Measurements from ENCODE around the gene REEP3. TPM values are rescaled to one million over a fixed set of nuclear protein-coding genes. Genes with fewer than 3 reads are reported as not detected.
"Not testable (repeated sequence)": the region's sequence is repeated elsewhere in the genome, so short reads cannot be mapped to it uniquely, and the experiment has no call there.

REEP3 gene
- total RNA-seq, 1 experiment from 2014 or later = 33.0 TPM

GRCh38 chr10:63544418-63544817 lies 23.2 kb downstream of the REEP3 start:
- DNase-seq (ENCODE audit: extremely low read depth, low read depth) = no peak

- no peak for DNase-seq (ENCODE audit: extremely low read depth, low read depth)
Observed at GRCh38 chr10:63547628-63548360, 26.6 kb downstream of the REEP3 start.

DNA sequence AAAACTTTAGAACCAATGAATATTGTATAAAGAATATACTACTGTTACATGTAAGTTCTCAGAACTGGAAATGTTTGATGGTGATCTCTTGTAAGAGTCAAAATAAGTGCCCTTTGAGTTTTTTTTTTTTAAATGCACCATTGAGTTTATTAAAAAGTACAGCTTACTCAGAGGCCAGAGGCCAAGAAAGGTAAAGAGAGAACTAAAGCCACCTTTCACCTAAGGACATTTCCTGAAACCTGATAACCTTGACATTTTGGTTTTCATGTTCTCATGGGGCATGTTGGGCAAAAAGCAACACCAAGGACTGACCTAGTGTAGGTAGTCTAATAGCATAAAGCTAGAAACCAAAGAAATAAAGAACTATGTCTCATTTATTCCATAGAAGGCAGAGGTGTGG lies 27.7 kb downstream of the REEP3 start:
- DNase-seq (ENCODE audit: extremely low read depth, low read depth) = no peak

- no peak for DNase-seq (ENCODE audit: extremely low read depth, low read depth)
Observed at GRCh38 chr10:63549810-63550209, 28.6 kb downstream of the REEP3 start.

DNA sequence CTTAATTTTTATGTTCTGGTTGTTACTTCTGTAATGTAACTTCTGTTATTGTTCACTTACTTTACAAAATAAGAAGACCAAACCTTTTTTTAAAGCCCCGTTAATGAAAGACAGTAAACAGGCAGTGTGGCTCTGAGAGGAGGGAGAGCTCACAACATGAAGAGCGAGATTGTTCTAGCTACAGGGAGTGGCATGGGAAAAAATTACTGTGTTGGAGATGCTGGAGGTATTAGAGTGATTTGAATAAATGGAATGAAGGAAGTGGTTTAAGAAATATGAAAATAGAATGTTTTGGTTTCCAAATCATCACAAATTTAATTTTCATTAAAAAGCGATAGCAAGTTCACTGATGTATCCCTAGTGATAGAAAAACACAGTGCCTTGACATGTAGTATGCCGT lies 31.8 kb downstream of the REEP3 start:
- no peak for DNase-seq (ENCODE audit: extremely low read depth, low read depth)

- DNase-seq (ENCODE audit: extremely low read depth, low read depth) = no peak
Observed at GRCh38 chr10:63553473-63553872, 32.3 kb downstream of the REEP3 start.

GRCh38 chr10:63554657-63555056 lies 33.5 kb downstream of the REEP3 start:
- DNase-seq (ENCODE audit: extremely low read depth, low read depth) = no peak

- no peak for DNase-seq (ENCODE audit: extremely low read depth, low read depth)
Observed at GRCh38 chr10:63555330-63555729, 34.1 kb downstream of the REEP3 start.

DNA sequence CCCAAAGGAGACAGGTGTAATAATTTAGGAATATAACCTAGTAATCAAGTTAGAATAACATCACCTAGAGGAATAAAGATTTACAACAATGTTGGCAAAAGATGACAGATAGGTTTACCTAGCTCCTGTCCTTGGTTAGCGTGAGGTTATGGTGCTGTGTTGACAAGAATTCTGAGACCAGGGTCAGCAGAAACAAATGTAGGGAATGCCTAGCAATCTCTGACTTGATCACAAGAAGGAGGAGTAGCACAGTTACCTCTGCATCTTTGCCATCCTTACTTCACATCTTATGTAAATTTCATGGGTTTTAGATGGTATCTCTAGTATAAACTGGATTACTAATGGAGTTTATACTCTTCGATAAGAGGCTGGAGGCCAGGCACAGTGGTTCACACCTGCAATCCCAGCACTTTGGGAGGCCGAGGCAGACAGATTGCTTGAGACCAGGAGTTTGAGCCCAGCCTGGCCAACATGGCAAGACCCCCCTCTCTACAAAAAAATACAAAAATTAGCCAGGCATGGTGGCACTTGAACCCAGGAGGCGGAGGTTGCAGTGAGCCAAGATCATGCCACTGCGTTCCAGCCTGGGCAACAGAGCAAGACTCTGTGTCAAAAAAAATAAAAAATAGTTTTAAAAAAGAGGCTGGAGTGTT lies 37.1 kb downstream of the REEP3 start:
- DNase-seq (ENCODE audit: extremely low read depth, low read depth) = no peak

- no peak for DNase-seq (ENCODE audit: extremely low read depth, low read depth)
Observed at GRCh38 chr10:63561341-63561740, 40.1 kb downstream of the REEP3 start.

DNA sequence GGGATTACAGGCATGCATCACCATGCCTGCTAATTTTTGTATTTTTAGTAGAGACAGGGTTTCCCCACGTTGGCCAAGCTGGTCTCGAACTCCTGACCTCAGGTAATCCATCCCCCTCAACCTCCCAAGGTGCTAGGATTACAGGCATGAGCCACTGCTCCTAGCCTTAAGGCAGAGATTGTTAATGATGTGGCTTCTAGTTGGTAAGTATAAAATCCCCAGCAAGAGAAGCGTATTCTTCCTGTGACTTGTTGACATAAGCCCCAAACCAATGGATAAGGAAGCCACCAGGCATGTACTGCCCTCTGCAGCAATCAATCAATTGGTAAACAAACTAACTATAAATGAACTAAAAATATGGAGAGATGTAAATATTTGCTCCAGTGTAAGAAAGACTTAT lies 41.2 kb downstream of the REEP3 start:
- no peak for DNase-seq (ENCODE audit: extremely low read depth, low read depth)

DNA sequence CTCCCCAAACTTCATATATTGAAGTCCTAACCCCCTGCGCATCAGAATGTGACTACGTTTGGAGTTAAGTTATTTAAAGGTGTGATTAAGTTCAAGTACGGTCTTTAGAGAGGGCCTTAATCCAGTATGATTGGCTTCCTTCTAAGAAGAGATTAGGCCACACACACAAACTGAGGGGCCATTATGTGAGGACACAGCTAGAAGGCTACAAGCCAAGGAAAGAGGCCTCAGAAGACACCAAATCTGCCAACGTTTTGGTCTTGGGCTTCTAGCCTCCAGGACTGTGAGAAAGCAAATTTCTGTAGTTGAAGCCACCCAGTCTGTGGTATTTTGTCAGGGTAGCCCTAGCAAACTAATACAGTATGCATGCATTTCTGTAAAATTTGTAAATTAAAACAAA lies 41.7 kb downstream of the REEP3 start:
- no peak for DNase-seq (ENCODE audit: extremely low read depth, low read depth)

DNA sequence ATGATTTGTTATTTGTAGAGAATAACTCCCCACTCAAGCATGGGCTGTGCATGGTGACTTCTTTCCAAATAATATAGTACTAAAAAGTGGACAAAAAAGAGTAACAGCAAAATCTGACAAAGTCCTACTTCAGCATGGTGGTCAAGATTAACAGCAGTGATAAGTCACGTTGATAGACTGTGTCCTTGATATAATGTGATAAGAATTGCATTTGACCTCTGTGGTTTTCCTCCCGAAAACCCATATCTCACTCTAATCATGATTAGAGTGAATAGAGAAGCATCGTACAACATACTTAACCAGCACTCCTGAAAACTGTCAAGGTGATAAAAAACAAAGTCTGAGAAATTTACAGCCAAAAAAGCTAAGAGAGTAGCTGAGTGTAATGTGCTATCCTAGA lies 42.4 kb downstream of the REEP3 start:
- DNase-seq (ENCODE audit: extremely low read depth, low read depth) = no peak

- not testable (repeated sequence) for DNase-seq (ENCODE audit: extremely low read depth, low read depth)
Observed at GRCh38 chr10:63564731-63565130, 43.5 kb downstream of the REEP3 start.

GRCh38 chr10:63573068-63573697 lies 52.0 kb downstream of the REEP3 start:
- no peak for DNase-seq (ENCODE audit: extremely low read depth, low read depth)

DNA sequence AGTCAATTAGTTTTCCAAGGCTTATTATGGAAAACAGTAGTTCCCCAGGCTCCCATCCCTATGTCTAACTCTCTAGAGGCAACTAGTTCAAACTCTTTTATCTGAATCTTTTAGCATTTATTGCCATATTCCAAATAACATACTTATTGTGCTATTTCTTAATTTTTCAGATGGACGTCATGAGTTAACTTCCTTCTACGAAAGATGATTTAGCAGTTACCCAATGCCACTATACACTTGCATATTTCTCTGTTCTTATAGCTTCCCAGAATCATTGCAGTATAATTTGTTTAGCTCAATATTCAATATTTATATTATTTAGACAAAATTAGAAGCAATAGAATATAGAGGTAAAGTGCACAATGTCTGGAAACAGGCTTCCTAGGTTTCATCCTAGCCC lies 52.8 kb downstream of the REEP3 start:
- DNase-seq (ENCODE audit: extremely low read depth, low read depth) = no peak

GRCh38 chr10:63576501-63576900 lies 55.3 kb downstream of the REEP3 start:
- no peak for DNase-seq (ENCODE audit: extremely low read depth, low read depth)

GRCh38 chr10:63578501-63578900 lies 57.3 kb downstream of the REEP3 start:
- no peak for DNase-seq (ENCODE audit: extremely low read depth, low read depth)

- no peak for DNase-seq (ENCODE audit: extremely low read depth, low read depth)
Observed at GRCh38 chr10:63579371-63580014, 58.3 kb downstream of the REEP3 start.

- no peak for DNase-seq (ENCODE audit: extremely low read depth, low read depth)
Observed at GRCh38 chr10:63582690-63583089, 61.5 kb downstream of the REEP3 start.

DNA sequence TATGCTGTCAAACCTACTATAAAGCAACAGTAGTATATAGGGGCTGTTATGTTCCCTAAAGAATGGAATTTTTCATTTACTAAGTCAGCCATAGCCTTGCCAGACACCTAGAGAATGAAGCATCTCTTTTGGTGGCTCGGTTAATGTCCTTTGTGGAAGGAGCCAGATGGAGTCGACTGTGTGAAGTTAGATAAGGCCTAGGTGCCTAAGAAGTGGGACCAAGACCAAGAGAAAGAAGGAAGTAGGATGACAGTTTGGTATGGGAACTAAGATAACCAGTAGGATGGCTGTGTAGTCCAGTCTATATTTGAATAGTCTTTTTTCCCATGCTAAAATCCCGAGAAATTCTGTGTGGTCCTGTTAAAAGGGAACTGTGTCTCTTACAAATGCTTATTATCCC lies 62.2 kb downstream of the REEP3 start:
- DNase-seq (ENCODE audit: extremely low read depth, low read depth) = no peak

Measured in NCI-H460 (cell line).